Stimulated activated CD4-positive, alpha-beta T cell treated with anti-CD3 and anti-CD28 coated beads, Interleukin-15, amount 100 ng/mL, for 24 hours (primary cell): ENCODE measurements around the gene TOMT.

Experiments
- DNase-seq: peaks from one replicate; pipeline ENCODE4 v3.0.0-alpha.2; 2020

The TOMT gene

DNA sequence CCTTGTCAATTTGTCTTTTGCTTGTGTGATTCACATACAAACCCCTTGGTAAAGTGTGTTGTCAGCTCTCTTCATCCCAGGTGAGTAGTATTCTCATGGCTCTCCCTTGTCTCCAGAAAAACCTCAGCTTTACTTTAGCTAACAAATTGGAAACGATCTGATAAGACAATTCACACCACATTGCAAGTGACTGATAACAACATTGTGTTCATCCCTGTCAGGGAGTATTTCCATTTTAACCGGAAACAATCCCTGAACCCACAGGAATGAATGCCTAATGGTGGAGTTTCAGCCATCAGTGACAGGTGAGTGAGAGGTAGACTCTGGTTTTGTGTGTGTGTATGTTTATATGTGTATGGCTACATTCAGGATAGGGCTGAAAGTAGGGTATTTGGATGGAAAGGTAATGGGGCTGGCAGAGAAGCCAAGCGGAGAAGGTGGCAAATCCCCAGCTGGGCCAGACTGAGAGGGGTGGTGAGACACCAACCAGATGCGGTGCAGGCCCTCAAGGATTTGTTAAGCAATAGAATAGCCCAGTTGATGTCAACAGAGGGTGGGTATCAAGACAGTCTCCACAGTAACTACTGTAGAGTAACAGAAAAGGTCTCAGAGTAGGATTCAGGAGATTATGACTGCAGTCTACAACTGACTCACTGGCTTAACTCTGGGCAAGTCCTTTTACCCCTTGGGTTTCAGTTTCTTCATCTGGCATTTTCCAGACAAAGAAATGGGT is 17.5 kb upstream of the TOMT start:
- no peak for DNase-seq

DNA sequence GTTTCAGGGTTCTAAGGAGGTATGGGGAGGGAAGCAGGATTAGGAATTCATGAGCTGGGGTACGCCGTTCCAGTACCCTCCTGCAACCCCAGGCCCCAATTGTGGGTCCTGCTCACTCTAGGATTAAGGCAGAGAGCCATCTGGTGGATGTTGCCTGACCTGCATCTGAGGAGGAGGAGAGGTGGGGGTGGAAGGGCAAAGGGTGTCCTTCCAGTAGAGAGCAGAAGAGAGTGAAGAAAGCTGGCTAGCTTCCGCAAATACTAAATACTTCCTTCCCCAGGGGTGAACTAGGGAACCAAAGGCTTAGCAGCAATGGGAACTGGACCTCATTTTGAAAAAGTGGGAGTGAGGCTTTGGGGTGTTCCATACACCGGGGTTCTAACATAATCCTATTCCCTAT is 14.4 kb upstream of the TOMT start:
- DNase-seq, result peak; percentile 73

DNA sequence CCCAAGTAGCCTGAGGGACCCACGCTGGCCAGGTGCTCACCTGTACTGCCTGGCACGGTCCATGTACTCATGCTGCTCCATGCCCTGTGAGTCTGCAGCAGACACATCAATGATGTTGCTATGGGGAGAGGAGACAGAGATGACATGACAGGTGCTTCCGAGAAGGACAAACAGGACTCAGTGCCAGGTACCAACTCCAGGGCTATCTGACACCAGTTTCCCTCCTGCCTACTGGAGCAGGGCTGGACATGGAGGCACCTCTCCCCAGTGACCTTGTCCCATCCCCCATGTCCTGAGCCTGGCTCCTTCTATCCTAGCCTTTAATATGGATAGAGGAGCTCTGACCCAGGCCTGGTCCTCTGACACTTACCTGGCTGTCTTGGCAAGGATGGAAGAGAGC is 7.0 kb upstream of the TOMT start:
- DNase-seq, result no peak

DNA sequence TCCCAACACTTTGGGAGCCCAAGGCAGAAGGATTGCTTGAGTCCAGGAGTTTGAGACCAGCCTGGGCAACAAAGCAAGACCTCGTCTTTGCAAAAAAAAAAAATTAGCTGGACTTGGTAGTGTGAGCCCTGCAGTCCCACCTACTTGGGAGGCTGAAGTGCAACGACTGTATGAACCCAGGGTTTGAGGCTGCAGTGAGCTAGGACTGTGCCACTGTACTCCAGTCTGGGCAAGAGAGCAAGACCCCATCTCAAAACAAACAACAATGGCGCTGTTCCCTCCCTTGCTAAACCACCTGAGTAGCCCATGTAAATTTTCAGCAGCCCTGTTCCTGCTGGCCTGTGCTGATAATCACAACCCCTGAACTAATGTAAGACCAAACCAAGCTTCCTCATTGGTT is 5.7 kb upstream of the TOMT start:
- no peak for DNase-seq

DNA sequence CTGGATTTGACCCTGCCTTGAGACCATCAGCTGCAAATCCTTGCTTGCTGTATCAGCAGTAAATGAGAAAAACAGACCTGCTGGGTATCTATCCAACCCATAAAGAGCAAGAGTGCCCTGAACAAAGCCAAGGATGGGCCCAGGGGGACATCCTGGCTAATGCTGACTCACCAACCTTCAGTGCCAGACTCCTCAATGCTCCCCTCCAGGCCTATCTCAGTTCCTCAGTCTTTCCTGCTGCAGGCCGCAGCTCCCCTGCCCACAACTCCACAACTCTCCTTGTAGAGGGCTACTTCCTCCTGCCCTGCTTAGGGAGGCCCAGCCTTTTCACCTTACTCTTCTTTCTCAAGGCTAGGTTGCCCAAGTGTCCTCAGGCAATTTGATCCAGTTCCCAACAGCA is 5.3 kb upstream of the TOMT start:
- no peak for DNase-seq

- DNase-seq, result no peak
Measured at GRCh38 chr11:72102162-72102561, 3.6 kb upstream of the TOMT start.

- no peak for DNase-seq
Measured at GRCh38 chr11:72102631-72102945, 3.1 kb upstream of the TOMT start.

DNA sequence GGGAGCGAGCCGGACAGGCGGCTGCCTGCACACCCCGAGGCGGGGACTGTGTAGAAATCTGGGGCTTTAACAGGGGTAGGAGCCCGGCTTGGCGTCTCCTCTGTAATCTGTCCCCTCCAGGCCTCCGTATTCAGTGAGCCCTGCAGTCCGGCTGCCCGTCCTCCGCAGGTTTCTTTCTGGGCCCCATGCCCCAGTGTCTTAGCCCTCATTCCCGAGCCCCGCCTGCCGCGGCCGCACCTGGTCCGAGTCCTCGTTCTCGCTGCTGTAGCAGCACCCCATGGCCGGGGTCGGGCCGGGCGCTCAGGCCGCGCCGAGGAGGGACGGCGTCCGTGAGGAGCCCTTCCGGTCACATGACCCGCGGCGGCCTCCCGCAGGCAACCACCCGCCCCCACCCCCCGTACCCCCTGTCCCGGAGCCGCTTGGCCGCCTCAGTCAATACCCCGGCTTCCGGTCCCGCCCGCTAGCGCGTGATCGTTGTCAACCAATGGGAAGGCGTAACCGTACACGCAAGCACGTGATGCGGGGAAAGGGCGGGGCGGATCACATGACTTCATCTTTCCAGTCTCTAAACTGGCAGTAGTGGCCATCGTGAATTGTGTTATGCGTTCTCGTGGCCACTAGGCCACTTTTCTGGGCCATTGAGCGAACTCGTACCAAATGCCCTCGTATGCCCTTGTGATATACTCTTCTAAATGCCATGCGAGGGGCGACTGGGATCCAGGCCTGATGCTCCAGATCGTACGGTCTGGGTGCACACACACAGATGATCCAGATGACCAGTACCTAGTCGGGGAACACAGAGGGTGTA is 2.6 kb upstream of the TOMT start, which contains the start of gene LAMTOR1:
TSS of gene LAMTOR1 (minus strand) at position 352 of the 808 bp plus-strand sequence. CDS start at position 279, 73 bp downstream.
- DNase-seq, result peak; percentile 99

DNA sequence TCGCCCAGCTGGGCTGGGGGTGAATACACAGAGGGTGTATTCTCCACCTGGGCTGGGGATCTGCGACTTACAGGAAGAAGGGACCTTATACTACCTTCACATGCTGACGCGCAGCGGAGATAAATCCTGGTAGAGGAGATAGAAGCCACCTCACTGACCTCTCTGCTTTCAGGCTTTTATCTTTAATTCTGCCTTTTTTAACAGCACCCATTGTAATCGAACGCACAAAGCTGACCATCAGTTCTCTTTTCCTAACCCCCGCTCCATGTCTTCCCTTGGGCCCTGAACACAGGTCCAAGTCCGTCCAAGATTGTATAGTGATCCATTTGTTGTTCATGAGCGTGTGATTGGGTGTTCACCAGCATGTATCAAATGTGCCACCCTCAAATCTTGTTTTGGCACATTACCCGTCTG is 2.0 kb upstream of the TOMT start:
- no peak for DNase-seq

DNA sequence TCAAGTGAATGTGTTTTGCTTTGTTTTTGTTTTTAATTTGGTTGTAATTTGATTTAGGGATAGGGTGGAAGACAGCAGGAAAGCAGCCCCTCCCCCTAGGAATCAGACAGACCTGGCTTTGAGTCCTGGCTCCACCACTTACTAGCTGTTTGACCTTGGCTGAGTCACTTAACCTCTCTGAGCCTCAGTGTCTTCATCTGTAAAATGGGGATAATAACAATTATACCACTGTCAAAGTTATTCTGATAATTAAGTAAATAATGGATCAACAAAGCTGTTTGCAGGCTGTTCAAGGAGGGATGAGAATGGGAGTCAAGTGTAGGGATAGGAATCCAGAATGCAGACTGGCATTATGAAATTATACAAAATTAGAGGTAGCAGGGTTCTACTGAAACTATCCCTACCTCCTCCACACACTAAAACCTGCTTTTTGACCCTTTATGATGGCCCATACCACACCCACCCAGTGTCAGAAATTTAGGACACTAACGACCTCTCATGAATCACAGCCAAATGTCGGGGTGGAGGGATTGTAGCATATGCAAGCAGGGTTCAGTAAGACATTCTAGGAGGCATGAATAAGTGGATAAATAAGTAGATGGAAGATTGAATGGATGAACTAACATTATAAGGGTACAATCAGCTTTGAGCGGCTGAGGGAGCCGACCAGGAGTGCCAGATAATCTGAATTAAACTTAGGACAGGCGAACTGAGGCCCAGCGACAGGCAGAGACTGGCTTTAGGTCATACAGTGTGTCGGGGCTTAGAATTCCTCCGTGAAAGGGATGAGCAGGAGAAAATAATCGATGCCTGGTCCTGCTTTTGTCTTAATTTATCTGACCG is 5.8 kb downstream of the TOMT start:
- no peak for DNase-seq

DNA sequence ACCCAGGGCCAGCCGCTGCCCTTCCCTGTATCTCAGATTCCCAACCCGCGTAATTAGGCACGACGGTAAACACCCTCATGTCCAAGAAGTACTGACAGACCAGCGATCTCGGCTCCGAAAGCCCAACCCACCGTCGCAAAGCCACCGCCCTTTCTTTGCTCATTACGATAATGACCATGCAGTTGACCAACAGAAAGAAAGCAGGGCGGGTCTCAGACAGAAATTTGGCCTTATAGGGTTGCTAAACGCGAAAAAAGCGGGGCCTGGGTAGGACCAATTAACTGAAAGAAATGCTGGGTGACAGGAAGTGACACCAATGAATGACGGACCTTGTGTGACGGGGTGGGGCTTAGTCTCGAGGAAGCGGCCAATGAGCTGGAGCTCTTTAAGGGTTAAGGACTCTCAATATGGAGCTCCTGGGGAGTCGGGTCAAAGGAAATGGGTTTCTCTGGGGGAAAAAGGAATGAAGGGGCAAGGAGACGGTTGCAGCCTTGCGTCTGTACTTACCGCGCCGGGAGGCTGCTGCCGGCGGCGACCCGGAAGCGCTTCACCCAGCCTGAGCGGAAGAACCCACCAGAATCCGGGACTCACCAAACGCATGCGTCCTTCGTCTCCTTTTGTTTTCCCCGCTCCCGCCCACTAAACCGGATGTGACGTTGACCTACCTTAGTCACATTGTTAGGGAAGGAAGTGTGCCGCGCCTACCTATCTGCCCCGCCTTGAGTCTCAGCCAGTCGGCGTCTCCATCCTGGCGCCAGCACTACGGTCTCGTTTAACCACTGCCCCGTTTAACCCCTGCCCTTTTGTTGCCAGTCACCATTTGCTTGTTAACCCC is 6.6 kb downstream of the TOMT start, which contains the start of gene ANAPC15:
TSS of gene ANAPC15 (minus strand) at position 553 of the 835 bp plus-strand sequence. CDS start 1,419 bp downstream, outside the sequence.
- DNase-seq, result peak; percentile 100

DNA sequence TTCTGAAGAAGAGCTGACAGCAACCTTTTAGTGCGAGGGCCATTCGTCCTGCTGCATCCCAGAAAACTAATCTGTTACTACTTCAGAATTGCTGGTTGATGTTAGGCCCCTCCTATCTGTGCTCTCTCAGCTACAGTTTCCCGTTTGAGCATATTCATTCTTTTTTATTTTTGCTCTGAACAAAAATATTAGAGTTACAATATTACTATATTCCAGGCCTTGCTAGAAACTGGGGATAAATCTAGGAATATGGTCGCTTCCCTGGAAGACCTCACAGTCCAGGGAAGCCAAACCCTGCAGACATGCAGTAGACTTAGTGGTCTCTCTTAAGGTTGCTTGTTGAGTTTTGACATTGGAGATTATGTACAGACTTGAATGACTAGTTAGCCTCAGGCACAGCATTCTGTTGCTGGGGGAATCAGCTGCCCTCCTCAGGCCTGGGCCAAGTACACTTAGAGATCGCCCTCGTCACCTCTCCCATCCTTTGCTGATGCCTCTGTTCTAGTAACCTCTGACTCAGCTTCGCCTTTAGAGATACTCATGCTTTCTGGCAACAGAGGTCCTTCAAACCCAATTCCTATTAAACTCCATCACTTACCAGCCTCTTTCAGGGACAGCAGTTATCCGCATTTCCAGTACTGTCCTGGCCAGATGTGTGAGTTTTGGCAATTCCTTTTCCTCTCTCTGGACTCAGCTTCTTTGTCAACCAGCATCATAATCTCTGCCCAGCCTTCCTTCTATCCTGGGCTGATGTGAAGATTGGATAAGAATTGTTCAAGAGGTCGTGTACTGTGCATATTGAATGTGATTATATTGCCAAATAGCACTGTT is 7.5 kb downstream of the TOMT start:
- DNase-seq, result no peak

GRCh38 chr11:72114570-72114969 is 8.8 kb downstream of the TOMT start:
- no peak for DNase-seq

DNA sequence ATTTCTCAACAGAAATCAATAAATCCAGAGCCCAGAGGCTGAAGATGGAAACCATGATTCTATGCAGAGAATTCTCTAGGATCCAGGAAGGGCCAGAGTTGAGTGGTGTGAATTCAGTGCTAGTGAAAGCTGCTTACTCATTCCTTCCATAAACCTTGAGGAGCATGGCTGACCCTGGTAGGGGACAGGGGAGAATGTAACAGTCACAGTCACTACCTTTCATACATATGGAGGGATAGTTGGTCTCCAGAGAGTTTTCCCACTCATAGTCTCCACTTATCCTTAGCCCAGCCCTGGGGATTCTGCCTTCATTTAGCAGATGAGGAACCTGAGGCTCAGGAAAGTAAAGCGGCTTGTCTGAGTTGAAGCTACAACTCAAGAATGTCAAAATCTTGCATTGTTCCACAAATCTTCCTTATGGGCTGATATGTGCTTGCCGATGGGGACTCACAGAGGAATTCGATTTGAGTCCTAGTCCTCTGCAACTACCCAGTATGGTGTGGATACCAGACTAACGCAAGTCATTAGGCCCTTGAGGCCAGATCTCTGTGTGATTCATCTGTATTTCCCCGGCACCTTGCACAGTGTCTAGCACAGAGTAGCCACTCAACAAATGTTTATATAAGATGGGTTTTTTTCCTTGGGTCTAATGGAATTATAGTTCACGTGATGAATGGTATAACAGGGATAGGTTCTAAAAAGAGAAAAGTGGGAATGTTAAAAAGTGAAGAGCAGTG is 10.5 kb downstream of the TOMT start:
- DNase-seq, result no peak

DNA sequence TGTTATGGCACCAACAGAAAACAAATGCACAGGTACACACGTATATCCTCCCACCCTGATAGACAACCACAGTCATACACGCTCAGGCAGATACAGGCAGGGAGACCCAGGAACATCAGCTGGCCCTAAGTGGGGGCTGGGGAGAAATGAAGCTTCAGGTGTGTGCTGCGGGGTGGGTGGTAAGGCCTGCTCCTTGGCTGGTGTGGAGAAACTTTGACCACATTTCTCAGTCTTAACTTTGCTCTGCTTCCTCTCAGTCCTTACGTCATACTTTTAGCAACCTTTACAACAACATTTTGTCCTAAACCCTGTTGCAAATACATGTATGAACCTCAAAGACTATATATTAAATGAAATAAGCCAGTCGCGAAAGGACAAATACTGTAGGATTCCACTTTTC is 13.5 kb downstream of the TOMT start:
- DNase-seq, result no peak

- DNase-seq, result no peak
Measured at GRCh38 chr11:72120930-72121329, 15.2 kb downstream of the TOMT start.

DNA sequence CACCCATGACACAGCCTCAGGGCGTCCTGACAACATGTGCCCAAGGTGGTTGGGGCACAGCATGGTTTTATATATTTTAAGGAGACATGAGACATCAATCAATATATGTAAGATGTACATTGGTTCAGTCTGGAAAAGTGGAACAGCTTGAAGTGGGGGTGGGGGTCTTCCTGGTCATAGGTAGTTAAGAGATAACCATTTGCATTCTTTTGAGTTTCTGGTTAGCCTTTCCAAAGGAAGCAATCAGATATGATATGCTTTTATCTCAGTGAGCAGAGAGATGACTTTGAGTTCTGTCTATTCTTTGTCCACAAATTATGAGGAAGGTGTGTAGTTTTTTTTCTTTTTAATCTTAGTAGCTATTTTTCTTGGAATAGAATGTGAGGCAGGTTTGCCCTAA is 16.9 kb downstream of the TOMT start:
- no peak for DNase-seq

- DNase-seq, result no peak
Measured at GRCh38 chr11:72123117-72123653, 17.5 kb downstream of the TOMT start.

- DNase-seq, result no peak
Measured at GRCh38 chr11:72124046-72124445, 18.3 kb downstream of the TOMT start.

GRCh38 chr11:72125956-72126355 is 20.2 kb downstream of the TOMT start:
- no peak for DNase-seq

- DNase-seq, result no peak
Measured at GRCh38 chr11:72127923-72128322, 22.2 kb downstream of the TOMT start.
